ENCODE results near the gene CDK9.

DNA sequence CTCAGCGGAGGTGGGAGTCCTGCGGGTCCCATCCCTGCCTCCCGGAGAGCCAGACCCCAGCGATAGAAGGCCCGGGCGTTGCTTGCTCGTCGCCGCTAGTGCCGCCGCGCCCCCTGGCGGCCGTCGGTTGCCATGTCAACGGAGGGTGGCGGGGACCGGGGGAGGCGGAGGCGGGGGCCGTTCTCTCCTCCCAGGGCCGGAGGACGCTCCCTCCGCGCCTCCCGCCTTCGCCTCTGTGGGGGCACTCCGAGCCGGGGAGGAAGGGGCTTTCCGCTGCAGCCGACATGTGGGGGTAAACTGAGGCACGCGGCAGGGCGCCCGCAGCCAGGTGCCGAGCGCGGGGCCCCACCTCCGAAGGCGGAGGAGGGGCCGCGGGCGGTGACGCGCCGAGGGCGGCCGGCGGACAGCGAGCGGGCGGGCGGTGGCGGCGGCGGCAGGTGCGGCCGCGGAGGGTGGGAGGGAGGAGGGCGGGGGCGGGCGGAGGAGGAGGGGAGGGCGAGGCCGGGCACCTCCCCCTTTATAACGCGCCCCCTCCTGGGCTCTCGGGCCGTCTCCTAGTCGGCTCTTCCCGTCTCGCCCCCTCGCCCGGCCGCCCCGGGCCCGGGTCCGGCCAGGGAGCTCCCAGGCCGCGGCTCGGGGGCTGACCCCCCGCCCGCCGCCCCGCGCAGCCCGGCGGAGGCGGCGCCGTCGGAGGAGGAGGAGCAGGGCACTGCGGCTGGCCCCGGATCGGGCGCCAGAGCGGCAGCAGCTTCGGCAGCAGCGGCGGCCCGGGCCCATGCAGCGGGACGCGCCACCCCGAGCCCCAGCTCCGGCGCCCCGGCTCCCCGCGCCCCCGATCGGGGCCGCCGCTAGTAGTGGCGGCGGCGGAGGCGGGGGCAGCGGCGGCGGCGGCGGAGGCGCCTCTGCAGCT, 556 bp upstream of the CDK9 start:
- no peak for TF ChIP-seq TARDBP (IDR thresholded peaks at IDR 0.05)
- no peak for TF ChIP-seq CTBP1 (IDR thresholded peaks at IDR 0.05; ENCODE audit: borderline replicate concordance)
- TF ChIP-seq FOXM1 (IDR thresholded peaks at IDR 0.05; ENCODE audit: borderline replicate concordance), result 0 out of 2 replicates have a peak, but pooled peaks have one; percentile 18
- no peak for TF ChIP-seq L3MBTL2 (conservative IDR thresholded peaks at IDR 0.05)
